Activated CD4-positive, alpha-beta T cell treated with anti-CD3 and anti-CD28 coated beads for 4 hours (primary cell): ENCODE data around the gene NPBWR2.

Source experiments
- DNase-seq, 2 donors: peaks; one replicate each; pipeline ENCODE4 v3.0.0-alpha.2; 2020

Gene NPBWR2

GRCh38 chr20:64083804-64084684 lies 23.3 kb downstream of the NPBWR2 start, which contains the start of gene LKAAEAR1:
TSS of gene LKAAEAR1 (minus strand) at chr20:64084398. CDS start at chr20:64084219, 179 bp downstream.
- no peak for DNase-seq

GRCh38 chr20:64083378-64083803 lies 24.0 kb downstream of the NPBWR2 start:
- DNase-seq: peak; percentile 55 to 64

- DNase-seq: no peak
Observed at GRCh38 chr20:64082820-64083377, 24.5 kb downstream of the NPBWR2 start.

GRCh38 chr20:64082126-64082731 lies 25.1 kb downstream of the NPBWR2 start:
- DNase-seq: no peak

GRCh38 chr20:64081624-64081964 lies 25.8 kb downstream of the NPBWR2 start:
- no peak for DNase-seq

GRCh38 chr20:64080813-64081623 lies 26.3 kb downstream of the NPBWR2 start:
- no peak for DNase-seq

GRCh38 chr20:64080013-64080812 lies 27.2 kb downstream of the NPBWR2 start, which contains the start of gene OPRL1:
TSS of gene OPRL1 (plus strand) at chr20:64080082. CDS start at chr20:64092721, 12,639 bp downstream.
- DNase-seq: peak in 1 of 2 donors; percentile 37

GRCh38 chr20:64079273-64080012 lies 27.9 kb downstream of the NPBWR2 start, which contains the start of gene RGS19:
TSS of gene RGS19 (minus strand) at chr20:64079518. CDS start at chr20:64076886, 2,632 bp downstream.
- DNase-seq: peak; percentile 67 to 70

GRCh38 chr20:64078934-64079272 lies 28.5 kb downstream of the NPBWR2 start:
- no peak for DNase-seq

GRCh38 chr20:64077876-64078551 lies 29.4 kb downstream of the NPBWR2 start:
- peak in 1 of 2 donors; percentile 55 for DNase-seq

- DNase-seq: no peak
Observed at GRCh38 chr20:64077541-64077875, 29.9 kb downstream of the NPBWR2 start.

- no peak for DNase-seq
Observed at GRCh38 chr20:64077094-64077493, 30.3 kb downstream of the NPBWR2 start.

GRCh38 chr20:64076061-64076997 lies 31.0 kb downstream of the NPBWR2 start:
- no peak for DNase-seq

- DNase-seq: no peak
Observed at GRCh38 chr20:64075556-64075955, 31.8 kb downstream of the NPBWR2 start.

GRCh38 chr20:64074963-64075362 lies 32.4 kb downstream of the NPBWR2 start:
- no peak for DNase-seq

- DNase-seq: no peak
Observed at GRCh38 chr20:64074184-64074789, 33.1 kb downstream of the NPBWR2 start.

GRCh38 chr20:64073476-64074183 lies 33.7 kb downstream of the NPBWR2 start:
- no peak for DNase-seq

GRCh38 chr20:64072498-64073063 lies 34.8 kb downstream of the NPBWR2 start:
- DNase-seq: no peak
